Hepatic stellate cell (primary cell): ENCODE measurements around the gene DPAGT1.
"Not testable (repeated sequence)": the region's sequence is repeated elsewhere in the genome, so short reads cannot be mapped to it uniquely, and the experiment has no call there.

Source experiments
- DNase-seq: peaks from one replicate; pipeline ENCODE4 v3.0.0; 2011; ENCODE audit warnings: low spot score

The DPAGT1 gene

DNA sequence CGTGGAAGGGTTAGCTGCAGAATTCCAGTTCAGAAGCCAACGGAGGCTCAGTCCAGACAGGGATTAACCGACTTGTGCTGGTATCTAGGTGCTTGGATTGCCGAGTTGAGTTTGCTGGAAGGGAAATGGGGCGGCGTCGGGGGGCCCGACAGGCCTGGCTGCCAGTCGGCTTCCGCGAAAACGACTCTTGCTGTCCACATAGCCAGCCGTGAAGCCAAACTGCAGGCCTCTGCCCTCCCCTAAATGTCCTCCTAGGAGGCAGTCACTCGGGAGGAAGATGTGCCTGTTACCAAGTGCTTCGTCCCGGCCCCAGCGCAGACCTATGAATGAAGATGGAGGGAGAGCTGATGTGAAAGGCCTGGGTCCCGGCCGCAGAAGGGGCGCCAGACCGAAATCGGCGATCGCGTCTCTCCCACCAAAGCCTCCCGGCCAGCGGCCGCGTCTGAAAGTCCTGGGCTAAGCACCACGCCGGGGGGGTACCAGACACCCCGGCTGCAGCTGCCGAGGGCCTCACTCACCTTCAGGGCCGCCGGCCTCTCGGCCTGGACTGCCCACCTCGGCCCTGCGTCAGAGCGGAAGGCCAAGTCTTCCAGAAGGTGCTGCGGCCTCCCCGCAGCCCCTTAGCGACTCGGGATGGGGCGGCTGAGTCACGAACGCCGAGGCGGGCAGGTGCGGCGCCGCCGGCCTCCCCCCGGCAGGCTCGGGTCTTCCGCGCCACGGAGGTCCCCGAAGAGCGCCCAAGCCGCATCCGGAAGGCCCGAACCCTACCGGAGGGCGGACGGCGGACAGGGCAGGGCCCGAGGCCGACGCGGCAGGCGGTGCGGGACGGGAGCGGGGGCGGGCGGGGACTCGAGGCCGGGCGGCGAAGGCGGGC lies 7.5 kb downstream of the DPAGT1 start:
- peak; percentile 37 for DNase-seq

DNA sequence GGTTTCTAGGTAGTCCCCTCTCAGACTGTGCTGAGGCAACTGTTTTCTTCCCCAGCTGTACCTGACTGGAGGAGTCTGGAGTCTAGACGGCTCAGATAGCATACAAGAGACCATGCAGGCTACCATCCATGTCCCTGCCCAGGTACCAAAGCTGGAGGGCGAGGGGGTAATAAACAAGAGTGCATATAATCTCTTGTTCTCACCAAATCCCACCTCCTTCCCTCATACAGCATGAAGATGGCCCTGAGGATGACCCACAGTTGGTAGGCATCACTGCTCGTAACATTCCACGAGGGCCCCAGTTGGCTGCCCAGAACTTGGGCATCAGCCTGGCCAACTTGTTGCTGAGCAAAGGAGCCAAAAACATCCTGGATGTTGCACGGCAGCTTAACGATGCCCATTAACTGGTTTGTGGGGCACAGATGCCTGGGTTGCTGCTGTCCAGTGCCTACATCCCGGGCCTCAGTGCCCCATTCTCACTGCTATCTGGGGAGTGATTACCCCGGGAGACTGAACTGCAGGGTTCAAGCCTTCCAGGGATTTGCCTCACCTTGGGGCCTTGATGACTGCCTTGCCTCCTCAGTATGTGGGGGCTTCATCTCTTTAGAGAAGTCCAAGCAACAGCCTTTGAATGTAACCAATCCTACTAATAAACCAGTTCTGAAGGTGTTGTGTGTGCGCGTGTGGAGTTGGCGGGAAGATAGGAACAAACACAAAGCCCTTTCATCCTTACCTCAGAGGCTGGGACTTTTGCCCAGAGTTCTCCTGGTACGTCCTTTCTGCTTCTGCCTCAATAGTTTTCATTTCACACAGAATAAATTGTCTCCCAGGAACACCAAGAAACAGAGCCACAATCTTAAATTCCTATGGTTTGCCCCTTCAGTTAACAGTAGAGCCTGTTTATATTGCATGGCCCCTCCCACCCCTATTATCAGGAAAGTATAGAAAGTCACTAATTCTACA lies 8.5 kb downstream of the DPAGT1 start:
- DNase-seq = no peak

DNA sequence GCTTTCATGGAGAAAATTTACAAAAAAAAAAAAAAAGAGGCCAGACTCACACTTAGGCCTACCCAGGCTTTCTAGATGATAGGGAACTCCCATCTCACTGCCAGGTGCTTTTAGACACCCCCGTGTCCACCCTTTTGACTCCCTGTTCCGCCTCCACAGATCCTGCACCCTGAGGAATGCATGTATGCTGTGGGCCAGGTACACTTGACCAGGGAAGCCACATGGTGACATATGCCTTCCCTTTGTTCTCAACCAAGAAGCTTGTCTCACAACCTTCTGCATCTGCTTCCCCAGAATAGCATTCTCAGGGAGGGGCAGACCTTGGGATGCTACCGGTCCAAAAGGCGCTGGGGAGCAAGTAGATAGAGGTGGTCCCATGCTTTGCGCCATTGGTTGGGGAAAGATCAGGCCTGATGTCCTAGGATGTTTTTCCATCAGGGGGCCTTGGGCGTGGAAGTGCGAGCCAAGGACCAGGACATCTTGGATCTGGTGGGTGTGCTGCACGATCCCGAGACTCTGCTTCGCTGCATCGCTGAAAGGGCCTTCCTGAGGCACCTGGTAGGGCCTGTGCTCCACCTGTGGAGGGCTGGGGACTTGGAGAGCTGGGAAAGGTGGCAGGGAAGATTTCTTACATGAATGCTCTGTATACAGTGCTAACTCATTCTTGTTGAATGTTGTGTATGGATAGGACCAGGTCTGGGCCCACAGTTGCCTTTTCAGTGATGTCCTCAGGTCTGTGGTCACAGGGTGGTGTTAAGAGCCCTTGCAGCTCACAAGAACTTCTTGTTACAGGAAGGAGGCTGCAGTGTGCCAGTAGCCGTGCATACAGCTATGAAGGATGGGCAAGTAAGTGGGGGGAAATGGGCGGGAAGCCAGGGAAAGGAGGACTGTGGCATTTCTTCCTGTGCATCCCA lies 9.4 kb downstream of the DPAGT1 start:
- no peak for DNase-seq

DNA sequence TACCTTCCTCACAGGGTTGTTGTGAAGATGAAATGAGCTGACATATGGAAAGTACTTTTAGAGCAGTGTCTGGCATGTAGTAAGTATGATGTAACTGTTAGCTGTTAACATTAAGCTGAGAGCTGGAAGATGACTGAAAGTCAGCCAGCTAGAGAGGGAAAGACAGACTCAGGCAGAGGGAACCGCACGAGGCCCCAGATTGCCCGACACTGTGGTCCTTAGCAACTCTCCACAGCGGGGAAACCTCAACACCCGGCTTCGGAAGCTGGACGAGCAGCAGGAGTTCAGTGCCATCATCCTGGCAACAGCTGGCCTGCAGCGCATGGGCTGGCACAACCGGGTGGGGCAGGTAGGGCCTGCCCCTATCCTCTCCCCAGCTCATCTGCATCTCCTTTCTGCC lies 10.5 kb downstream of the DPAGT1 start:
- no peak for DNase-seq

DNA sequence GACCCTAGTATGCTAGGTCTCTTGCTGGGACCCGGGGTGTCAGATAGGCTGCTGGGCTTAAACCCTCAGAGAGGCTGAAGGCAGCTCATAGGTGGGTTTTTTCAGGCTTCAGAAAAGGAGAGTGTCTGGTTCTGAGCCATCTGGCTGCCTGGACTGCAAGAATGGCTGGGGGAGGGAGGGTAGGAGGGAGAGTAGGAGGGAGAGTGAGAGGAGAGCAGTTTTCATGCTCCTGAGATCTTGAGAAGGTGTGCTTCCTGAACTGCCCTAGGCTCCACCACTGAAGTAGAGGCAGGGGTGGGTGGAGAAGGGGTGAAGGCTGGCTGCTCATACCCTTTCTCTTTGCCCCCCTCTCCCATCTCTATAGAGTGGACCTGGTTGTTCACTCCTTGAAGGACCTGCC lies 12.3 kb downstream of the DPAGT1 start:
- no peak for DNase-seq

GRCh38 chr11:119088406-119088805 lies 13.2 kb downstream of the DPAGT1 start:
- no peak for DNase-seq

GRCh38 chr11:119087747-119088241 lies 13.9 kb downstream of the DPAGT1 start:
- no peak for DNase-seq

GRCh38 chr11:119087123-119087522 lies 14.5 kb downstream of the DPAGT1 start:
- no peak for DNase-seq

- peak; percentile 20 for DNase-seq
These were observed 16.2 kb downstream of the DPAGT1 start for GRCh38 chr11:119085437-119085847.

GRCh38 chr11:119084663-119085436 lies 16.8 kb downstream of the DPAGT1 start, which contains the start of gene HMBS:
TSS of gene HMBS (plus strand) at chr11:119084881. CDS start at chr11:119085034, 153 bp downstream.
- DNase-seq = peak; percentile 95

DNA sequence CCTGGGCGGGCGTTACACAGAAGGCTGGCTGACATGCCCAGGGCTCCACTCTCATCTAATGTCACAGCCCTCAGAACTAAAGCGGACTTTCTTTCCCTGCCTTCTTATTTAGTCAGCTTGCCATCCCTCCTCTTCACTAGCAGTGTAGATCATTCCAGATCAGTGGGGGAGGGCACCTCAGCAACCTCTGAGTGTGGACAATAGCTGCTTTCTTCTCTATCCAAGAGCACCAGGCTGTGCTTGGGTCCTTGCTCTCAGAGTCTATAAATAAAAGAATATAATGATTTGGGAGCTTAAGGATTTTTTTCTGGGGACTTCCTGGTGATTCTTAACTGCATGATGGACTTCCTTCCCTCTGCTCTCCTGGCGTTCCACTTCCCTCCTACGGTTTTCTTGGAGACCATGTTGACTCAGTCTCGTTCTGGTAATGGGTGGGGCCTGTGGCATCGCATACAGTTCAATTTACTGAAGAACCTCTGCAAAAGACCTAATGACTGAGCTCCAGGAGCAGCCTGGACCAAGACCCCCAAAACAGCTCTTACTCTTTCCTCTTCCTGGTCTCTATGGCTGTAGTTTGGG lies 19.9 kb downstream of the DPAGT1 start:
- DNase-seq = no peak

DNA sequence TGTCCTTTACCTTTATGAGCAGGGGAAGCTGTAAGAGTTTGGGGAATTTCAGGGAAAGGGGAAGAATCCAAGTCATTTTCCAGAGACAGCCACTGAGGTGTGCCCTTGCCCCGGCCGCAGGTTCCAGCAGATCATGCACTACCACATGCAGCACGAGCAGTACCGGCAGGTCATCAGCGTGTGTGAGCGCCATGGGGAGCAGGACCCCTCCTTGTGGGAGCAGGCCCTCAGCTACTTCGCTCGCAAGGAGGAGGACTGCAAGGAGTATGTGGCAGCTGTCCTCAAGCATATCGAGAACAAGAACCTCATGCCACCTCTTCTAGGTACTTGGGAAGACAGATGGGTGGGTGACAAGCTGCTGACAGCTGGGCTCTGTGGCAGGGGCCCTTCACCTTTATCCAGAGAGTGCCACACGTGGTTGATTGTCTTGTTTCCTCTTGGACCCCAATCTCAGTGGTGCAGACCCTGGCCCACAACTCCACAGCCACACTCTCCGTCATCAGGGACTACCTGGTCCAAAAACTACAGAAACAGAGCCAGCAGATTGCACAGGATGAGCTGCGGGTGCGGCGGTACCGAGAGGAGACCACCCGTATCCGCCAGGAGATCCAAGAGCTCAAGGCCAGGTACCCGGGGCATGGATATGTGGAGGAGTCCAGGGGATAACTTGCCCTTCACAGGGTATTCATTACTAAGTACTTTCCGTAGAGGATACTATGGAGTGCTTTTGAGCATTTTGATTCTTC lies 22.8 kb downstream of the DPAGT1 start:
- DNase-seq = no peak

DNA sequence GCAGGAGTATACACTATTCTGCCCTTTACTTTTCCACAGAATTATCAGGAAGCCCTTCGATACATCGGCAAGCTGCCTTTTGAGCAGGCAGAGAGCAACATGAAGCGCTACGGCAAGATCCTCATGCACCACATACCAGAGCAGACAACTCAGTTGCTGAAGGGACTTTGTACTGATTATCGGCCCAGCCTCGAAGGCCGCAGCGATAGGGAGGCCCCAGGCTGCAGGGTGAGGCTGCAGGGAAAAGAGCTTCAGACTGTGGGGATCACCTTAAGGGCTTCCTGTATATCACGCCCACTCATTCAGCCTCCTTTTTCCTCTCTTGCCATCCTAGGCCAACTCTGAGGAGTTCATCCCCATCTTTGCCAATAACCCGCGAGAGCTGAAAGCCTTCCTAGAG lies 23.8 kb downstream of the DPAGT1 start:
- DNase-seq = no peak

GRCh38 chr11:119067371-119068222 lies 34.1 kb downstream of the DPAGT1 start, which contains the start of gene VPS11:
TSS of gene VPS11 (plus strand) at chr11:119067818. CDS start at chr11:119067824, 6 bp downstream.
- peak; percentile 99 for DNase-seq

DNA sequence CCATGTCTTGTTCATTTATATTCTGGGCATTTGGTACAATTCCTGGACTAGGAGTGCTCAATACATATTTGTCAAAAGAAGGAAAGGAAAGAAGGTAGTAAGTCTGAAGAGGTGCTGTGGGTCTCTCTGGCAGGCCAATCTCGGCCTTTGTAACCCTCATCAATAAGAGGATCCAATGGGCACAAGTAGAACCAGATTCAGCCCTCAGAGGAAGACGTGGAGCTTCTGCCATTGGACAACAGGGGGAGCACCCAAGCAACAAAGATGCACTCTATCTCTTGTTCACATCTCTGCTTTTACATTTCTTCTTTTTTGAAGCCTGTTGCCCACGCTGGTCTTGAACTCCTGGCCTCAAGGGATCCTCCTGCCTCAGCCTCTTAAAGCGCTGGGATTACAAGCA lies 36.3 kb downstream of the DPAGT1 start:
- peak; percentile 41 for DNase-seq

GRCh38 chr11:119062779-119063178 lies 38.9 kb downstream of the DPAGT1 start:
- DNase-seq = peak; percentile 38

GRCh38 chr11:119061256-119061655 lies 40.4 kb downstream of the DPAGT1 start:
- DNase-seq = no peak

DNA sequence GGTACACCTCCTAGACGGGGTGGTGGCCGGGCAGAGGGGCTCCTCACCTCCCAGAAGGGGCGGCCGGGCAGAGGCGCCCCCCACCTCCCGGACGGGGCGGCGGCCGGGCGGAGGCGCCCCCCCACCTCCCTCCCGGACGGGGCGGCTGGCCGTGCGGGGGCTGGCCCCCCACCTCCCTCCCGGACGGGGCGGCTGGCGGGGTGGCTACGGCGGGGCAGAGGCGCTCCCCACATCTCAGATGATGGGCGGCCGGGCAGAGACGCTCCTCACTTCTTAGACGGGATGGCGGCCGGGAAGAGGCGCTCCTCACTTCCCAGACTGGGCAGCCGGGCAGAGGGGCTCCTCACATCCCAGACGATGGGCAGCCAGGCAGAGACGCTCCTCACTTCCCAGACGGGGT lies 42.5 kb downstream of the DPAGT1 start:
- not testable (repeated sequence) for DNase-seq
